Raji (cell line): ENCODE data around the gene HSP90AB1.
A peak's percentile ranks its signal among the peaks of the same experiment; 100 is the strongest.

Experiments used
- POLR2A ChIP-seq: IDR thresholded peaks from 2 replicates; pipeline ENCODE4 v1.6.1; 2011; ENCODE audit warnings: low read depth, low read length, control low read depth; ENCODE audit not compliant: insufficient read depth

The HSP90AB1 gene

DNA sequence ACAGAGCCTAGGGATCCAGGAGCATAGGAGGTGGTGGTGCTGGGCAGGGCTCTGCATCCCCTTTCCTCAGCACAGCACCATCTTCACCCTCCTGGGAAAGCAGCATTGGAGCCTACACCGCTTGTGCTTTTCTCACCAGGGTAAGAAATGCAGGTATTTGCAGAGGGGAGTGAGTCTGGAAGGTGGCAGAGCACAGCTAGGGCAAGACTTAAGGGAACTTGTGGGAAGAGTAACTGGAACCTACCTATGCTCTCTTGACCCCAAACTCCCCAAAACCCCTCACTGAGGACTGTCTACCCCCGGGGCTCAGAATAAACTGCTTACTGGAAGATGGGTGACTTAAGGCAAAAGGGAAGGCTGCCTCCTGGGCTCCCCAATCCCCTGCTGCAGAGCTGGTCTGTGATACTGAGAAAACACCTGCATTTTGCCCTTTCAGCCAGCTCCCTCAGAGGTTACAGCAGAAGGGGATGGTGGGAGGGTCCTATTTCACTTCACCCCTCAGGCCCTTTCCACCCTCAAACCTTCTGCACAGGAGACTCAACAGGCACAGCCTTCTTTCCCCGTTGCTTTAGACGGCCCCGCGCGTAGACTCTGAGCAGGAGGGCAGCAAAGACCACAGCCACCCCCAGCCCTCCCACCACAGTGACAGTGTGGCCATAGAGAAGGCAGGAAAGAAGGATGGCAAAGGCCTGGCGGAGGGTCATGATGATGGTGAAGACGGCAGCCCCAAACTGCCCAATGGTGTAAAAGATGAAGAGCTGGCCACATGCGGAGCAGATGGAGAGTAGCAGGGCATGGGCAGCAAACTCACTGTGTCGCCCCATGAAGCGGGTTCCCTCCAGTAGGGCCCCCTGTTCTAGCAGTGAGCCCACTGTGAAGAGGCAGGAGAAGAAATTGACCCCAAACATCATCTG is 7.5 kb downstream of the HSP90AB1 start:
- TF ChIP-seq POLR2A, result no peak

DNA sequence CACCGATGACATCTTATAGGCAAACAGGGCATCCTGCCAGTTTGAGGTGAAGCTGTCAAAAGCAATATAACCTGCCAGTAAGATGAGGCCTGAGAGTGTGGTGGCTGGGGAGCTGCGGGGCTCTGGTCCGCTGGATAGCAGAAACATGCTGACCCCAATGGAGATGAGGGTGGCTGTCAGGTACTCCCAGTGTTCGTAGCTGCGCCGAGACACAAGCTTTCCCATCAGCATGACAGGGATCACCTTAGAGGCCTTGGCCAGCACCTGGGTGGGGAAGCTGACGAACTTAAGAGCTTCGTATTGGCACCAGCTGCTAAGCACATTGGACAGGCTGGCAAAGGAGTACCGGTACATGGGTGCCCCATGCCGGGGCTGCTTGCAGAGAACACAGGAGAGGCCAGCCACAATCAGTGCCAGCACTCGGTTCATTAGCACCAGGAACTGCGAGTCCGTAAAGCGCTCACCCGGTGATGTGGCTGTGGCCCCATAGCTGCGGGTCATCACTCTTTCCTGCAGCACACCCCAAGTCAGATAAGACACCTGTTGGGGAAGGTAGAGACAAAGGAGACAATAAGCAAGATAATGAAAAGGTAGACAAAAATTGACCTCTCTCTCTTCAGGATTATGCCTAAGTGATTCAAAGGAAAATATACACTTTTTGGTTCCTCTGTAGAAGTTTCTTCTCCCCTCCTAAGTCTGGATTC is 8.4 kb downstream of the HSP90AB1 start:
- TF ChIP-seq POLR2A, result peak; percentile 26; the same call in 1 of the 2 replicates

DNA sequence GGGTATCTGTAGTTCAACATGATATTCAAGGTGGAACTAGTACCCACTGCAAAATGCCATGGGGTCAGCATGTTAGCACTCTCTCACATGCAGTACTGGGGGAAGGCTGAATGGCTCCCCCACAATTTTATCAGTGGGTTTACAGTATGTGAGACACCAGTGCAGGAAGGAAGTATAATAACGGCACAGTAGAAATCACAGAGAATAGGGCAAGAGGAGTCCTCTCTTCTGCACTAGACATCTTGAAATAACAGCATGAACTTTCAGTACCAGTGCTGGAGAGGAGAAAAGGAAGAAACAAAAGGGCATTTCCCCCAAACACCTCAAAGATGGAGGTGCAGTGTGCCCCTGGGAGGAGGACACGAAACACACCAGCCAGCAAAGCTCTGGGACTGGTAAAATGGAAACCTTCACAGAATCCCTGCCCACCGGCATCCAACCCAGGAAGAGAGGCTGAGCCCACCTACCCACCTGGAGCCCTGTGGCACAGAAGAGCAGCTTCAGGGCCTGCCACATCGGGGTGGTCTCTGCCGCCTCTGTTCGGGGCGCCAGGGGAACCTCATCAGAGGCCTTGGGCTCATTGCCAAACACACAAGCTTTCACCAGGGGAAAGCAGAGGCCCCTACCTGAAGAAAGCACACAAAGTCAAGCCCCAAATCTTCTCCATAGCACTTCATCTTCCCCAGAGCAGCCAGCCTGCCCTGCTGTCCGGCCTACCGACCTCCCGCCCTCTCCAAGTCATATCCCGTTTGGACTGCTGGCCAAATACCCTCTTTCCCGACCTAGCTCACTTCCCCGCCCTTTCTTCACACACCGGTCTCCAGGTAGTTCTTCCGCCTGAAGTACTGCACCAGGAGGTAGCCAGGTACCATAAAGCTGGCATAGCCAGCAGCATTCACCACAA is 9.2 kb downstream of the HSP90AB1 start:
- TF ChIP-seq POLR2A, result no peak

DNA sequence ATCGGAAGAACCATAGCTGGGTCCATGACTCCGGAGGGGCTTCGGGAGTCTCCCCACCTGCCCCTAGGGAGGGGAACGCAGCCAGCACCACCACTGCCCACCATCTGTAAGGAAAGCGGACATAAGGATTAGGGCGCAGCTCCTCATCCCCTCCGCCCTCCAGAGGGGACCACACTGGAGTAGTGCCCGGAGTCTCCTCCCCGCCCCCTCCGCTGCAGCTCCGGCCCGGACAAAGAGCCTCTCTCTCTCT is 9.8 kb downstream of the HSP90AB1 start:
- no peak for TF ChIP-seq POLR2A

DNA sequence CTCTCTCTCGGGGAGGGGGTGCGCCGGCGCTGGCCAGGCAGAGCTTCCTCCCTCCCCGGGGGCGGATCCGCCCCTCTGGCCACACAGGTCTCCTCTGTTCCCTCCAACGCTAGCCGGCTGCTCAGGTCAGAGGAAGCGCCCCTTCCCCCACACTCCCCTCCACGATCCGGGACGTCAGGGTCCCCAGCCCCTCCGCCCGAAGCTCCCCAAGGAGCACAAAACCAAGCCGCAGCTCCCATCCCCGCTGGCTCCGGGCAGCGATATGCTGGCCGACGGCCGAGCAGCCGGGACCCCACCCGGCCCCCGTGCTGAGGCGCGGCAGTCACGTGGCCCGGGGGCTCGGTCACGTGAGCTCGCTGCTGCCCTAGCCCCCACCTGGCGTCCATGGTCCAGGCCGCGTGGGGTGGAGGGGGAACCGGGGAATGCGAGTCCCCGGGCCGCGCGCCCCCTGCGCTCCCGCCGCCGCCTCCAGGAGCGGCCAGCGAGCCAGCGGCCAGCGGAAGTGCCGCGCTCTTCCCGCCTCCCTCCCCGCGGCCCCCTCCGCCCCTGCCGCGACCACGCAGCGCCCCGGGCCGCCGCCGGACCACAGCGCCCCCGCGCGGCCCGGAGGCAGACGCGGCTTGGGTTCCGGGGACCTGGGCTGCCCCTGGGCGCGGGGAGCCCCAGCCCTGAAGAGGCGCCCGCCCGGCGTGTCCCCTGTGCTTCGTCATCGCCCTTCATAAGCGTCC is 10.3 kb downstream of the HSP90AB1 start, which contains the start of gene SLC35B2:
Gene SLC35B2 (minus strand): TSS at position 504 of the 728 bp plus-strand sequence. CDS start 118 bp downstream, at position 386.
- peak; percentile 76 for TF ChIP-seq POLR2A

DNA sequence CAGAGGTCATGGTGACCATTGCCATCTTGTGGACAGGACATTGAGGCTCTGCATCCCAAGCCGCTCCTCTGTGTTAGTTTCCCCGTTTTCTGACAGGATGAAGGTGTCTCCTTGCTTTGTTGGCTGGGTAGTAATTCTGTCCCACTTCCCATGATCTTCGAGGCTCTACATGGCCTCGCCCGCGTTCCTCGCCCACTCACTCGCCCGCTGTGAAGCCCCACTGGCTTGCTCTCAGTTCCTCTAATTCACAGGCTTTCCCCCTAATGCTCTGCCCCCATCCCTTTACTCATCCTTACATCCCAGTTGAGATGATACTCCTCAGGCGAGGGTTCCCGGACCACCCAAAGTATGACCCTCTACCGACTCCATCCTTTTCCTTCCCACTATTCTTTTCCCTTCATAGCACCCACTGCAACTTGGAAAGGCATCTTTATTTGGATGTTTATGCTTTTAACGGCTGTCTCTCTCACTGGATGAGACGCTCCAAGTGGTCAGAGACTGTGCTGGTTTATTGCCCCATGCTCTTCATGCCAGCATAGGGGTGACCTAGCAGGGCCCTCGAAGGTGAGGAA is 10.9 kb downstream of the HSP90AB1 start:
- no peak for TF ChIP-seq POLR2A

DNA sequence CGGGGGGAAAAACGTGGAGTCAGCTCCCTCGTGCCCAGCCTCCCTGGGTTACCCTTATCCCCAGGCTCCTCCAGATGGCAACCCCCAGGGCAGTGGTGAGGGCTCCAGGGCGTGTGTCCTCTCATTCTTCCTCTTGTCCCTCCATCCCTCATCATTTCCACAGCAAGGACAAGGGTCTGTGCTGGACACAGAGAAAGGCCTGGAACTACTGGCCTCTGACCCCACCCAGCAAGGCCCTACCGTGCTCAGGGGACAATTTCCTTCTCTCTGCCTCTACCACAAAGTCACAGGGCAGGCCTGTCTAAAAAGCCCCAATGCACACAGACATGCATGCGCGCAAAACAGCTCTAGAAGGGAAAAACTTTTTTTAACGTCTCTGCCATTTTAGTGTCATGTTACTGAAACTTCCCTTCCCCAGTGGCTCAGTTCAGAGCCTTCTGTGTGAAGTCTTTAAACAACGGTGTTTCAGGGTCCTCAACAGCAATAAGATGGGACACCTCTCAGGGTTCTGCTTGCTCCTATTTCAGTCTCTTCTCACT is 11.5 kb downstream of the HSP90AB1 start:
- TF ChIP-seq POLR2A, result no peak

DNA sequence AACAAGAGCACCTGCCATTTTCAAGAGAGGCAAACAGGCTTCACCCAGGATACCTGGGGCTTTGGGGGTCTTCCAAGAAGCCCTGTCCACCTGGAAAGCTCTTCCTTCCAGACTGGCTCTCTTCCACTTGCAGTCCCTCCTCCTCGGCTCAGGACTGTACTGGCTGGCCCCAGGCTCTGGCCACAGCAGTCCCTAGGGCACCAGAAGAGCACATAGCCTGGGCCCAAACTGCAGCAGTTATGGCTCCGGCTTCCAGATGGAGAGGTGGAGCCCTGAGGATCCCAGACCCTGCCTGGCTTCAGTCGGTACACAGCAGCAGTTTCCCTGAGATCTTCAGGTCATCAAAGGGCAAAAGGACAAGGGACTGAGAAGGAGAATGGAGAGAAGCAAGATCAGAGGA is 12.0 kb downstream of the HSP90AB1 start:
- no peak for TF ChIP-seq POLR2A

DNA sequence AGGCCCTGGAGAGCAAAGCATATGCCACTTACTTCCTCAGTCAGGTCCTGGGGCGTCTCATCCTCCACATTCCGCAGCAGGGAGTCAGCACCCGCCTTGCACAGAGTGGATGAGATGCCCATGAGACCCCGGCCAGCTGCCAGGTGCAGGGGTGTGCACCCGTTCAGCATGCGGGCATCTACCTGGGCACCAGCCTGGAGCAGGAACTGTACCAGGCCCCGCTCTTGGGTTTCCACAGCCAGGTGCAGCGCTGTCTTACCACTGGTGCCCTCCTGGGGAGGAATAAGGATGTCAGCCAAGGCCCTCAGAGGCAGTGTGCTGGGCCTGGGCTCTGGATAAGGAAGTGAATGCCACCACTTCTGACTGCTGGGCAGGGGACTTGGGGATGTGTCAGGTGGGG is 13.1 kb downstream of the HSP90AB1 start:
- no peak for TF ChIP-seq POLR2A

DNA sequence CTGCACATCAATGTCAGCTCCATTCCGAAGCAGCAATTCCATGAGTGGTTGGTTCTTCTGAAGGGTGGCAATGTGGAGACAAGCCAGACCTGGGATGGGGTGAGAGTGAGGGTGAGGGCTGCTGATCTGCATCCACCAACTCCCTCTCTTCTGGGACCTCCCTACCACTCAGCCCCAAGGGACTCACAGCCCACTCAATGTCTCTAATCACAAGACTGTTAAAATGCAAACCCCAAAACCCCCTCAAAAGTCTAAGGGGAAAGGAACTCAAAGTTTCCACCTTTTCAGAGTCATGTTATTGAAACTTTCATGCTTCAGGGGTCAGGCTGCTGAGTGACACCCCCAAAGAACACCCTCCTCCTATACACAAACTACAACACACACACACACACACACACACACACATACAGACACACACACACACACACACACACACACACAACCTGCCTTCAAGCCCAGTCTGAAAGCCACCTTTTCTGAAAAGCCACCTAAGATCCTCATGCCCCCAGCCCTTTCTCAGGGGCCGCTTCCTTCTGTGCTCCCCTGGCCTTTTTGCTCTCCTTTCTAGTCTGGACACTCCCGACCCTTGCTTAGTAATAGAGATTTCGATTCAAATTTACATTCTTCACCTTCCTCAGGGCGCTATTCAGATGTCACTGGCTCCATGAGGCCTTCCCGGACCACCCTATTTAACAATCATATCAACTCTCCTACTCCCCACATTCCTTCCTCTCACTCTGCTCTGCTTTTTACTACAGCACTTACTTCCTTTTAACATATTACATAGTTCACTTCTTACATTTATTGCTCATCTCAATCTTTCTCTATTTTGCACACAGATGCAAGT is 13.8 kb downstream of the HSP90AB1 start:
- no peak for TF ChIP-seq POLR2A

DNA sequence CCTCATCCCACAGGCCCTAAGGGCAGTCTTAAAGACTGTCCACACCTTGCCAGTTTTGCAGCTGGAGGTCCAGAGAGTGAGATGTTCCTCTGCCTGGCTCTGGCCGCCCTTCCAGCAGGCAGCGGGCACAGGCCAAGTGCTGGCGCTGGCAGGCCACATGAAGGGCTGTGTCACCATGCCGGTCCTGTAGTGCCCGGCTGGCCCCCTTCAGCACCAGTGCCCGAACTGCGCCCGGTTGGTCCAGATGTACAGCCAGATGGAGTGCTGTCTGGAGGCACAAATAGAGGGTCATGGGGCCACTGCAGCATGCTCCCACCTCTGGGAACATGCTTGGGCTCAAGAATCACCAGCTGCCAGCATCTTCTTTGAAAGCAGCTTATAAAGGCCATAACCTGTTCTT is 14.7 kb downstream of the HSP90AB1 start:
- TF ChIP-seq POLR2A, result no peak

DNA sequence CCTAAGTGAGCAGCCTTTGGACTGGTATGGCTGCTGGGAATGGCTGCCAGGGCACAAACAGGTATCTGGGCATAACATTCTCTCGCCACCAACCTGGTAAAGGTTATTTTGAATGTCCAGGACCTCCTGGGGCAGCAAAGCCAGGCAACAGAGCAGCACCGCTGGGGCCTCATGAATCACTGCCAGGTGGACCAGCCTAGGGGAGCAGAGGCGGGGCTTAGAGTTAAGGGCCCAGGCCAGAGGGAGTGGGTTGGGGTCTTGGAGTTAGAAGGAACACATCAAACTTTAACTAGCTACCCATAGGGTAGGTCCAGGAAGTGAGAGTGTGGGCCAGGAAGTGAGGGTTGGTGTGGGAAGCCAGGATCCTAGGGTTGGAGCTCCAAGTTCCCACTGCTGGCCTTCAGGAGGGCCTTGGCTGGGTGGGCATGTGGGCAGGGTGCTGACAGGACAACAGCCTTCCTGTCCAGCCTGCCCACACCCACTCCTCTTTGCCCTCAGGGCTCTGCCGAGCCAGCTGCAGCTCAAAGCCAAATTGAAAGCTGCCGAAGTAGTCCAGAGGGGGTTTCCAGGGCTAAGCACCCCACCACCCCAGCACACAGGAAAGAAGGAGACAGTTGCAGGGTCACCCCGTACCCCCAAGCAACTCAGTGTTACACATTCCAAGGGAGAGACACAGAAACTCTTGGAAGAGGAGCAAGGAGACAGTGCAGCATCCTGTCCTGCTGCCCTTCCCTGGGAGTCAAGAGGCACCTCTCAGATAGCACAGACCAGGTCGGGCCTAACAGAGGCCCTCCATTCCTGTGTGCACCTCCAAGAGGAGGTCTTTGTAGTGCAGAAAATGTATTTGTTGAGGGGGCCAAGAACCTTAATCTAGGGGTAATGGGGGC is 15.8 kb downstream of the HSP90AB1 start:
- no peak; the same call in 1 of the 2 replicates for TF ChIP-seq POLR2A
